ENCODE measurements around the gene ATF6B.

Gene ATF6B

DNA sequence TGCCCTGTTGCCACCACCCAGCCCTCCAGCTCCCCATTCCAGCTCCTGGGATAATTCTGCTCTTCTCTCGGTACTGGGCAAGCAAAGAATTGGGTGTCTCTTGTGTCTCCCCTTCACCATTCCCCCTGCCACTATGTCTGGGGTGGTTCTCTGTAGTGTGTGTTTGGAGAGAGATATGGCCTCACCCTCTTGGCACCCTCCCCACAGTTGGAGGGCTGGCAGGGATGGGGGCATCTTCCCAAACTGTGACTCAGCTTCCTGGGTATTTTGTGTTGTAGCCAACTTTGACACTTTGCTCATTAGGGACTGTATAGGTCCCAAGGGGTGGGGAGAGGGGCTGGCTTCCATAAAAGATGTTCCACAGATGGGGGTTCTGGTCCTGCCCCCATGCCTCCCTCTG is 20.6 kb downstream of the ATF6B start:
- TF ChIP-seq NFIC (IDR thresholded peaks at IDR 0.05), result no peak
- no peak for TF ChIP-seq TCF12 (IDR thresholded peaks at IDR 0.05; ENCODE audit: low read depth)
- no peak for TF ChIP-seq TEAD4 (IDR thresholded peaks at IDR 0.05)
- TF ChIP-seq EGR1 (IDR thresholded peaks at IDR 0.05), result no peak
- TF ChIP-seq CEBPB (IDR thresholded peaks at IDR 0.05), result no peak
- TF ChIP-seq, protein P1, sequence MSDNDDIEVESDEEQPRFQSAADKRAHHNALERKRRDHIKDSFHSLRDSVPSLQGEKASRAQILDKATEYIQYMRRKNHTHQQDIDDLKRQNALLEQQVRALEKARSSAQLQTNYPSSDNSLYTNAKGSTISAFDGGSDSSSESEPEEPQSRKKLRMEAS (IDR thresholded peaks at IDR 0.05), result no peak
- no peak for TF ChIP-seq FOXM1 (IDR thresholded peaks at IDR 0.05; ENCODE audit: borderline replicate concordance, low read depth)
- TF ChIP-seq, protein P2, sequence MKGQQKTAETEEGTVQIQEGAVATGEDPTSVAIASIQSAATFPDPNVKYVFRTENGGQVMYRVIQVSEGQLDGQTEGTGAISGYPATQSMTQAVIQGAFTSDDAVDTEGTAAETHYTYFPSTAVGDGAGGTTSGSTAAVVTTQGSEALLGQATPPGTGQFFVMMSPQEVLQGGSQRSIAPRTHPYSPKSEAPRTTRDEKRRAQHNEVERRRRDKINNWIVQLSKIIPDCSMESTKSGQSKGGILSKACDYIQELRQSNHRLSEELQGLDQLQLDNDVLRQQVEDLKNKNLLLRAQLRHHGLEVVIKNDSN (IDR thresholded peaks at IDR 0.05), result no peak

DNA sequence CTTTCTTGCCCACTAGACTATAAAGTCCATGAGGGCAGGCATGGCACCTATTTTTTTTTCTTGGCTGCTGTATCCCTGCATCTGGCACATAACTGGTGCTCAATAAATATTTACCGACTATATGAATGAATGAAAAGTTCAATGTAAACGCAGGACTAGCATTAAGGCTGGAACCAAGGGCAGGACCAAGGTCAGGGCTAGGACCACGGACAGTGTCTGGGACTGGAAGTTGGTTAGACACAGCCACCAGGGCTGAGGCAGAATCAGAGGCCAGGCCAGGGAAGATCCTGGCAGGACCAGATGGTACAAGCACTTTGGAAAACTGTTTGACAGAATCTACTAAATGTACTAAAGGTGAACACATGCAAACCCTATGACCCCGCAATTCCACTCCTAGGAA is 22.6 kb downstream of the ATF6B start:
- TF ChIP-seq EGR1 (IDR thresholded peaks at IDR 0.05) (no peak), EP300 (IDR thresholded peaks at IDR 0.05; ENCODE audit: borderline replicate concordance) (no peak), FOXM1 (IDR thresholded peaks at IDR 0.05; ENCODE audit: borderline replicate concordance, low read depth) (no peak), CEBPB (IDR thresholded peaks at IDR 0.05) (no peak)
- TF ChIP-seq, protein P1 (IDR thresholded peaks at IDR 0.05), result no peak
- TF ChIP-seq, protein P3, sequence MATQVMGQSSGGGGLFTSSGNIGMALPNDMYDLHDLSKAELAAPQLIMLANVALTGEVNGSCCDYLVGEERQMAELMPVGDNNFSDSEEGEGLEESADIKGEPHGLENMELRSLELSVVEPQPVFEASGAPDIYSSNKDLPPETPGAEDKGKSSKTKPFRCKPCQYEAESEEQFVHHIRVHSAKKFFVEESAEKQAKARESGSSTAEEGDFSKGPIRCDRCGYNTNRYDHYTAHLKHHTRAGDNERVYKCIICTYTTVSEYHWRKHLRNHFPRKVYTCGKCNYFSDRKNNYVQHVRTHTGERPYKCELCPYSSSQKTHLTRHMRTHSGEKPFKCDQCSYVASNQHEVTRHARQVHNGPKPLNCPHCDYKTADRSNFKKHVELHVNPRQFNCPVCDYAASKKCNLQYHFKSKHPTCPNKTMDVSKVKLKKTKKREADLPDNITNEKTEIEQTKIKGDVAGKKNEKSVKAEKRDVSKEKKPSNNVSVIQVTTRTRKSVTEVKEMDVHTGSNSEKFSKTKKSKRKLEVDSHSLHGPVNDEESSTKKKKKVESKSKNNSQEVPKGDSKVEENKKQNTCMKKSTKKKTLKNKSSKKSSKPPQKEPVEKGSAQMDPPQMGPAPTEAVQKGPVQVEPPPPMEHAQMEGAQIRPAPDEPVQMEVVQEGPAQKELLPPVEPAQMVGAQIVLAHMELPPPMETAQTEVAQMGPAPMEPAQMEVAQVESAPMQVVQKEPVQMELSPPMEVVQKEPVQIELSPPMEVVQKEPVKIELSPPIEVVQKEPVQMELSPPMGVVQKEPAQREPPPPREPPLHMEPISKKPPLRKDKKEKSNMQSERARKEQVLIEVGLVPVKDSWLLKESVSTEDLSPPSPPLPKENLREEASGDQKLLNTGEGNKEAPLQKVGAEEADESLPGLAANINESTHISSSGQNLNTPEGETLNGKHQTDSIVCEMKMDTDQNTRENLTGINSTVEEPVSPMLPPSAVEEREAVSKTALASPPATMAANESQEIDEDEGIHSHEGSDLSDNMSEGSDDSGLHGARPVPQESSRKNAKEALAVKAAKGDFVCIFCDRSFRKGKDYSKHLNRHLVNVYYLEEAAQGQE (IDR thresholded peaks at IDR 0.05; ENCODE audit: low read depth), result peak; percentile 97

DNA sequence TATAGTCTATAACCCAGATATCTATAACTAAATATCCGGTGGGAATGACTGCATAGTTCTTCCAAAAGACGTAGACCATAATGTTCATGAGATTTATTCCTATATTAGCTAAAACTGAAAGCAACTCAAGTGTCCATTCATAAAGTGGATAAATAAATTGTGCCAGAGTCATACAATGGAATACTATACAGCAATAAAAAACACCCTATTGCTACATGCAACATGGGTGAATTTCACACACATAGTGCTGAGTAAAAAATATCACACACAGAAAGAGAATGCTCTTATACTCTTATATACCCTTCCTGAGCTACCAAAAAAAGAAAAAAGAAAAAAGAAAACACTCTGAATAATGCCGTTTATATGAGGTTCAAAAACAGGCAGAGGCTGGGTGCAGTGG is 25.8 kb downstream of the ATF6B start:
- no peak for TF ChIP-seq CEBPB (IDR thresholded peaks at IDR 0.05)
- no peak for TF ChIP-seq CREB1 (IDR thresholded peaks at IDR 0.05; ENCODE audit: low read depth)
- no peak for TF ChIP-seq TAF1 (IDR thresholded peaks at IDR 0.05; ENCODE audit: low read depth)
- TF ChIP-seq EGR1 (IDR thresholded peaks at IDR 0.05), result no peak
- TF ChIP-seq ZBTB7A (IDR thresholded peaks at IDR 0.05; ENCODE audit: low read depth), result no peak
- TF ChIP-seq, protein P2 (IDR thresholded peaks at IDR 0.05), result no peak
- TF ChIP-seq, protein P3 (IDR thresholded peaks at IDR 0.05; ENCODE audit: low read depth), result no peak
- no peak for TF ChIP-seq TCF12 (IDR thresholded peaks at IDR 0.05; ENCODE audit: low read depth)
- TF ChIP-seq EP300 (IDR thresholded peaks at IDR 0.05; ENCODE audit: borderline replicate concordance), result no peak
- no peak for TF ChIP-seq FOXM1 (IDR thresholded peaks at IDR 0.05; ENCODE audit: borderline replicate concordance, low read depth)
- no peak for TF ChIP-seq TEAD4 (IDR thresholded peaks at IDR 0.05)
- TF ChIP-seq RAD21 (IDR thresholded peaks at IDR 0.05; ENCODE audit: low read depth), result no peak
- no peak for TF ChIP-seq NFIC (IDR thresholded peaks at IDR 0.05)
- TF ChIP-seq YY1 (IDR thresholded peaks at IDR 0.05; ENCODE audit: low read depth), result no peak

DNA sequence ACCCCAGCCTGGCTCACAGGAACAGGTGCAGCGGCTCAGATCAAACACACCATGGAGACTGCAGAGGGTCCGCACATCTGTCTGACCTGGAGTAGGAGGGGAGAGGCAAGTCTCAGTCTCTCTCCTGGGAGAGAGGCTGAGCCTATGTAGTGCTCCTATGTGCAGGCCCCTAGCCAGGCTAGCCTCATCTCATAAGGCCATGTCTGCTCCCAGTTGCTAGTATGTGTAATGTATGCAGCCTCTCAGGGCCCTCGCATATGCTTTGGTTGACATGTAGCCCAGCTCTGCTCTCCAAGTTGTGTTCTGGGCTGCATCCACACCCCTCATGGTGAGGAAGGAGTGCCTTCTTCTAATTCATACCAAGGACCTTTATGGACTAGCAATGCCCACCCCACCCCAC is 30.7 kb downstream of the ATF6B start:
- no peak for TF ChIP-seq TCF12 (IDR thresholded peaks at IDR 0.05; ENCODE audit: low read depth)
- TF ChIP-seq, protein P1 (IDR thresholded peaks at IDR 0.05), result no peak
- TF ChIP-seq EP300 (IDR thresholded peaks at IDR 0.05; ENCODE audit: borderline replicate concordance), result no peak
- TF ChIP-seq ZBTB7A (IDR thresholded peaks at IDR 0.05; ENCODE audit: low read depth), result no peak
- TF ChIP-seq TAF1 (IDR thresholded peaks at IDR 0.05; ENCODE audit: low read depth), result no peak
- TF ChIP-seq CEBPB (IDR thresholded peaks at IDR 0.05), result no peak
- TF ChIP-seq CREB1 (IDR thresholded peaks at IDR 0.05; ENCODE audit: low read depth), result no peak
- no peak for TF ChIP-seq NFIC (IDR thresholded peaks at IDR 0.05)

DNA sequence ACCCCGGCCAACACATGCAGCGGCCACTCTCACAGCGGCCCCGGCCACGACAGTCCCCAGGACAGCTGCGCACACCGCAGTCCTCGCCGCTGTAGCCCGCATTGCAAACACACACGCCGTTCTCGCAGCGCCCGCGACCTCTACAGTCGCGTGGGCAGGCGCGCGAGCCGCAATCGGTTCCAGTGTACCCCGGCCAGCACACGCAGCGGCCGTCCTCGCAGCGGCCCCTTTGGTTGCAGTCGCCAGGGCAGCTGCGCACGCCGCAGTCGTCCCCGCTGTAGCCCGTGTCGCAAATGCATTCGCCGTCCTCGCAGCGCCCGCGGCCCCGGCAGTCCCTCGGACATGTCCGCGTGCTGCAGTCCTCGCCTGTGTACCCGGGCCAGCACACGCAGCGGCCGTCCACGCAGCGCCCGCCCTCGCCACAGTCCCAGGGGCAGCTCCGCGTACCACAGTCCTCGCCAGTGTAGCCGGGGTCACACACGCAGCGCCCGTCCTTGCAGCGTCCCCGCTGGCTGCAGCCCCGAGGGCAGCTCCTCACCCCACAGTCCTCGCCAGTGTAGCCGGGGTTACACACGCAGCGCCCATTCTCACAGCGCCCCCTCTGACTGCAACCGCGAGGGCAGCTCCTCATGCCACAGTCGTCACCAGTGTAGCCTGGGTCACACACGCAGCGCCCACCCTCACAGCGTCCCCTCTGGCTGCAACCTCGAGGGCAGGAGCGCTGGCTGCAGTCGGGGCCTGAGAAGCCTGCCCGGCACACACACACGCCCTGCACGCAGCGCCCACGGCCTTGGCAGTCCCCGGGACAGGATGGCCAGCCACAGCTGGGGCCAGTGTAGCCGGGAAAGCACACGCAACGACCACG is 31.4 kb downstream of the ATF6B start:
- no peak for TF ChIP-seq CEBPB (IDR thresholded peaks at IDR 0.05)

DNA sequence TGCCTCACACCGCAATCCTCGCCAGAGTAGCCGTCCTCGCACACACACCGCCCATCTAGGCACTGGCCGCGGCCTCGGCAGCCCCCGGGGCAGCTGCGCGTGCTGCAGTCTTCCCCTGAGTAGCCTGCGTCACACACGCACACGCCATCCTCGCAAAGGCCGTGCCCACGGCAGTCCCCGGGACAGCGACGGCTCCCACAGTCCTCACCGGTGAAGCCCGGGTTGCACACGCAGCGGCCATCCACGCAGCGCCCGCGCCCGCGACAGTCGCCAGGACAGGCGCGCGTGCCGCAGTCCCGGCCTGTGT is 32.0 kb downstream of the ATF6B start:
- TF ChIP-seq TEAD4 (IDR thresholded peaks at IDR 0.05) (no peak), EGR1 (IDR thresholded peaks at IDR 0.05) (no peak), CREB1 (IDR thresholded peaks at IDR 0.05; ENCODE audit: low read depth) (no peak), ZBTB7A (IDR thresholded peaks at IDR 0.05; ENCODE audit: low read depth) (no peak), EP300 (IDR thresholded peaks at IDR 0.05; ENCODE audit: borderline replicate concordance) (no peak), CEBPB (IDR thresholded peaks at IDR 0.05) (no peak), YY1 (IDR thresholded peaks at IDR 0.05; ENCODE audit: low read depth) (no peak), FOXM1 (IDR thresholded peaks at IDR 0.05; ENCODE audit: borderline replicate concordance, low read depth) (no peak), TAF1 (IDR thresholded peaks at IDR 0.05; ENCODE audit: low read depth) (no peak)
- TF ChIP-seq, protein P1 (IDR thresholded peaks at IDR 0.05), result no peak
